CD4-positive, alpha-beta T cell treated with Interferon gamma for 1 hour (primary cell): Measurements from ENCODE around the gene OR7D2.

Source experiments
- DNase-seq: peaks from one replicate; pipeline ENCODE4 v3.0.0-alpha.2; 2020

OR7D2 gene

DNA sequence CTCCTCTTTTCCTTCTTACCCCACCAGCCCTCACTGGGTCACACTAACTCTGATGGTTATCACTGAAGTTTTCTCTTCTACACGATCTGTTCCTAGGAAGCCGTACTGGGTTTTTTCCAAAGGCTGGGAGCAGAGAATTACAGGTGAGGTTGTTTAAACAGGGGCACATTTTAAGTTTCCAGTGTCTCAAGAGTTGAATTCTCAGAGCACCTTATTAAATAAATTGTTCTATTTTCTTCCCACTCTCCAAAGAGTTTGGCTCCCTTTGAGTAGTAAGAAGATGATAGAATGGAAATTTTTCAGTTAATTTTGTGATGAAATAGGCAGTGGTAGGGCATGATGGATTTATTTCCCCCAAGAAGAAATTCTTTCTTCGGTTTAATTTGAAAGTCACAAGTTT, 40.7 kb downstream of the OR7D2 start, which contains the start of gene OR7D4:
OR7D4 (minus strand) TSS at position 101 of the 400 bp plus-strand sequence. CDS start 4,752 bp downstream, outside the sequence.
- no peak for DNase-seq
